GM21619 (cell line): ENCODE data around the gene FHIT.

Experiments
- ATAC-seq: cut with Tn5 transposase; IDR thresholded peaks from one replicate; pipeline ENCODE4 v1.9.1; 2021; ENCODE audit not compliant: unreplicated experiment

Gene FHIT

GRCh38 chr3:60090548-60090947 is 1160.7 kb downstream of the FHIT start:
- no peak for ATAC-seq

GRCh38 chr3:60086811-60087210 is 1164.4 kb downstream of the FHIT start:
- peak; percentile 79 for ATAC-seq

GRCh38 chr3:60085649-60086048 is 1165.6 kb downstream of the FHIT start:
- ATAC-seq: no peak

- ATAC-seq: no peak
These were observed 1169.7 kb downstream of the FHIT start for GRCh38 chr3:60081381-60082095.

GRCh38 chr3:60080648-60081047 is 1170.6 kb downstream of the FHIT start:
- no peak for ATAC-seq

GRCh38 chr3:60079076-60079475 is 1172.2 kb downstream of the FHIT start:
- ATAC-seq: no peak

GRCh38 chr3:60076331-60076730 is 1174.9 kb downstream of the FHIT start:
- no peak for ATAC-seq

- no peak for ATAC-seq
These were observed 1177.3 kb downstream of the FHIT start for GRCh38 chr3:60073942-60074341.

GRCh38 chr3:60073228-60073627 is 1178.0 kb downstream of the FHIT start:
- no peak for ATAC-seq

GRCh38 chr3:60070366-60070765 is 1180.9 kb downstream of the FHIT start:
- ATAC-seq: no peak

GRCh38 chr3:60065227-60065868 is 1185.9 kb downstream of the FHIT start:
- no peak for ATAC-seq

GRCh38 chr3:60064210-60065178 is 1186.8 kb downstream of the FHIT start:
- no peak for ATAC-seq

- no peak for ATAC-seq
These were observed 1194.8 kb downstream of the FHIT start for GRCh38 chr3:60056404-60056803.

- ATAC-seq: no peak
These were observed 1195.5 kb downstream of the FHIT start for GRCh38 chr3:60055765-60056164.

- ATAC-seq: no peak
These were observed 1197.6 kb downstream of the FHIT start for GRCh38 chr3:60053526-60054265.

- ATAC-seq: no peak
These were observed 1202.8 kb downstream of the FHIT start for GRCh38 chr3:60048447-60048848.

GRCh38 chr3:60047426-60048200 is 1203.6 kb downstream of the FHIT start:
- no peak for ATAC-seq

GRCh38 chr3:60046210-60046609 is 1205.0 kb downstream of the FHIT start:
- ATAC-seq: no peak

GRCh38 chr3:60045686-60046085 is 1205.6 kb downstream of the FHIT start:
- no peak for ATAC-seq

GRCh38 chr3:60036803-60037202 is 1214.4 kb downstream of the FHIT start:
- no peak for ATAC-seq
